Smooth muscle cell (in vitro differentiated cells): ENCODE measurements around the gene ACOT12. TPM values are rescaled to one million over a fixed set of nuclear protein-coding genes. Genes with fewer than 3 reads are reported as not detected.

Experiments
- DNase-seq: peaks from one replicate; lab custom pipeline; 2025; ENCODE audit not compliant: unreplicated experiment; lab: John Stamatoyannopoulos, UW
- H2AFZ ChIP-seq: fragments of 200-600 bp; sonication (generic); 2 replicates; pipeline ENCODE4 v1.6.0; 2016; ENCODE audit warnings: antibody characterized with exemption, low read depth, mild to moderate bottlenecking
- H3F3A ChIP-seq: fragments of 200-600 bp; sonication (generic); 2 replicates; pipeline ENCODE4 v1.6.0; 2017; ENCODE audit warnings: antibody characterized with exemption, low read depth
- H3K27ac ChIP-seq: fragments of 200-600 bp; sonication (generic); 2 replicates; pipeline ENCODE4 v1.5.1; 2016; ENCODE audit warnings: low read depth, mild to moderate bottlenecking
- H3K27me3 ChIP-seq: fragments of 200-600 bp; sonication (generic); 2 replicates; pipeline ENCODE4 v1.6.1; 2016; ENCODE audit warnings: low read depth, mild to moderate bottlenecking
- H3K36me3 ChIP-seq: fragments of 200-600 bp; sonication (generic); 2 replicates; pipeline ENCODE4 v1.5.1; 2016; ENCODE audit warnings: low read depth
- H3K4me1 ChIP-seq: fragments of 200-600 bp; sonication (generic); 2 replicates; pipeline ENCODE4 v1.5.1; 2016; ENCODE audit warnings: low read depth
- H3K4me2 ChIP-seq: fragments of 200-600 bp; sonication (generic); 2 replicates; pipeline ENCODE4 v1.6.0; 2016; ENCODE audit warnings: mild to moderate bottlenecking
- H3K4me3 ChIP-seq: fragments of 200-600 bp; sonication (generic); 2 replicates; pipeline ENCODE4 v1.5.1; 2016; ENCODE audit warnings: mild to moderate bottlenecking
- H3K79me2 ChIP-seq: fragments of 200-600 bp; sonication (generic); 2 replicates; pipeline ENCODE4 v1.6.0; 2016; ENCODE audit warnings: low read depth, mild to moderate bottlenecking
- H3K9ac ChIP-seq: fragments of 200-600 bp; sonication (generic); 2 replicates; pipeline ENCODE4 v1.6.0; 2016; ENCODE audit warnings: low read depth
- H3K9me3 ChIP-seq: fragments of 200-600 bp; sonication (generic); replicated peaks from 2 replicates; pipeline ENCODE4 v1.5.1; 2016; ENCODE audit warnings: low read depth
- H4K20me1 ChIP-seq: fragments of 200-600 bp; sonication (generic); 2 replicates; pipeline ENCODE4 v1.6.0; 2016; ENCODE audit warnings: low read depth
- CTCF ChIP-seq: fragments of 200-600 bp; sonication (generic); IDR thresholded peaks from 2 replicates; pipeline ENCODE4 v1.5.1; 2017; ENCODE audit warnings: borderline replicate concordance, mild to moderate bottlenecking, antibody characterized with exemption; ENCODE audit not compliant: insufficient read depth, poor library complexity, severe bottlenecking
- WGBS: methylation state at CpG from one replicate; pipeline ENCODE4 v1.1.7; 2016; ENCODE audit warnings: low lambda C conversion rate; 5-methylcytosine and 5-hydroxymethylcytosine counted together
- polyA plus RNA-seq: library from polyadenylated mRNA; unstranded; fragments of >200 nt; fragmentation: Nextera tagmentation; extraction: Ambion mirVana; gene quantifications from 2 replicates; pipeline ENCODE4 v1.2.1, GENCODE V29; 2016
- total RNA-seq: library from RNA; depleted of rRNA; stranded (reverse); fragments of >200 nt; gene quantifications from 2 replicates; pipeline ENCODE4 v1.2.3, GENCODE V29; 2014

ACOT12 gene
- total and polyA plus RNA-seq, 2 experiments from 2014 or later, result not detected

DNA sequence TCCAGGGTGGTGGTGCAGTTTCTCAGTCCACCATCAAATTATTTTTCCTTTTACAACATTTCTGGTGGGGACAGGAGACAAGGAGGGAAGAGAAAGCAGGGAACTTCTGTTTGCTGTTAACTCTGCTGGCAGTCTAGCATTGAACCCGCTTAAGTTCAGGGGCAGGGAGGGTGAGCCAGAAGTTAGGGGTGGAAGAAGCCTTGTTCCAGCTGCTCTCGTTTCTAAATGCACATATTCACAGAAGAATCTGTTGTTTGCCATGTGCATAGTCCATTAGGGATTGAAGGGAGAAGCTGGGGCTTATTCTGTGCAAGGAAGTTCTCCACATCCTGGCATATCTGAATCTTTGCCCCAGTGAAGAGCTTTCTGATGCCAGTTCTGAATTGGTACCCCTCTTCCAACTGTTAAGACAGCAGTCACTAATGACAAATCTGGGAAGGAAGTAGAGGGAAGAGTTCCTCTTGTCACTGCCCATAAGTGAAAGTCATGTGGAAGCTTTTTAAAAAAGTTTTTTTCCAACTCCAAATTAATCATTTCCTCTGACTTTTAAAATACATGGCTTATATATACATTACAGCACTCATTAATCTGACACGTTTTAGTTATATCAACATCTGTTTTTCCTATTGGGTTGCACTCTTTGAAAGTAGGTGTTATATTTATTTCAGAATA is 32.6 kb upstream of the ACOT12 start:
- Histone ChIP-seq H3K36me3 (no peaks in the 10 kb centered on the region), H3K9me3 (no peaks in the 10 kb centered on the region), H3K4me2 (no peak overlapping the region), H2AFZ (no peak overlapping the region), H4K20me1 (no peaks in the 10 kb centered on the region), H3K9ac (no peak overlapping the region), H3K79me2 (no peaks in the 10 kb centered on the region), H3K27me3 (no peaks in the 10 kb centered on the region), H3K4me3 (no peak overlapping the region), H3K27ac (no peak overlapping the region), H3K4me1 (peaks cover 4% of the 10 kb centered on the region), H3F3A (no peaks in the 10 kb centered on the region)
- DNase-seq, result no peak
- 78% methylated on average over 3 of the region's 3 CpGs for WGBS
- TF ChIP-seq CTCF, result no peak

- H3K4me1 ChIP-seq, result peaks cover 7% of the 10 kb centered on the region
- no peaks in the 10 kb centered on the region for H3K79me2 ChIP-seq
- TF ChIP-seq CTCF, result peak; percentile 57
- H3K27ac ChIP-seq, result no peak overlapping the region
- H3K4me2 ChIP-seq, result peak overlapping the region; percentile 32
- no peaks in the 10 kb centered on the region for H3K27me3 ChIP-seq
- 14% methylated on average over 2 of the region's 2 CpGs for WGBS
- H3F3A ChIP-seq, result no peaks in the 10 kb centered on the region
- H3K9ac ChIP-seq, result no peak overlapping the region
- no peak overlapping the region for H3K4me3 ChIP-seq
- H3K36me3 ChIP-seq, result no peaks in the 10 kb centered on the region
- no peak overlapping the region for H2AFZ ChIP-seq
- H3K9me3 ChIP-seq, result no peaks in the 10 kb centered on the region
- no peak for DNase-seq
- H4K20me1 ChIP-seq, result no peaks in the 10 kb centered on the region
Measured at GRCh38 chr5:81425569-81425968, 31.6 kb upstream of the ACOT12 start.

DNA sequence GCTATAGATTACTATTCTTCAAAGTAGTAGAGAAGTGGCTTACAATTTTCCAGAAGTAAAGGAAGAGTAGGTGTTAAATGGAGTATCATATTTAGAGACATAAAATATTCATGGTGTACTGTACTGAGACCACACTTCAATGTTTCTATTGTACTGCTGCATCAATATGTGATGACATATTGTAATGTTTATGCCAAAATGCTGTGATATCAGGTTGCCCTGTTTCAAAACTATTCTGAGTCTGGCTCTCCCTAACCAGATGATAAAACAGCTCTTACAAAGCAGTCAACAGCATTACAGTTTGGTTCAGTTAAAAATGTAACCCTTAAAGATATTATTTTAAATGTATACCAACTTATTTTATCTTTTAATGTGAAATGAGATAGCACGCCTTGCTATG is 30.8 kb upstream of the ACOT12 start:
- no peak overlapping the region for H3K9ac ChIP-seq
- no peak overlapping the region for H2AFZ ChIP-seq
- no peaks in the 10 kb centered on the region for H4K20me1 ChIP-seq
- H3K4me3 ChIP-seq, result no peak overlapping the region
- TF ChIP-seq CTCF, result no peak
- no peak for DNase-seq
- H3K79me2 ChIP-seq, result no peaks in the 10 kb centered on the region
- H3K27me3 ChIP-seq, result no peaks in the 10 kb centered on the region
- no peak overlapping the region for H3K4me2 ChIP-seq
- no peaks in the 10 kb centered on the region for H3K36me3 ChIP-seq
- 100% methylated on average over 1 of the region's 1 CpG for WGBS
- H3K4me1 ChIP-seq, result peaks cover 12% of the 10 kb centered on the region
- H3K27ac ChIP-seq, result no peak overlapping the region
- no peaks in the 10 kb centered on the region for H3F3A ChIP-seq
- no peaks in the 10 kb centered on the region for H3K9me3 ChIP-seq

DNA sequence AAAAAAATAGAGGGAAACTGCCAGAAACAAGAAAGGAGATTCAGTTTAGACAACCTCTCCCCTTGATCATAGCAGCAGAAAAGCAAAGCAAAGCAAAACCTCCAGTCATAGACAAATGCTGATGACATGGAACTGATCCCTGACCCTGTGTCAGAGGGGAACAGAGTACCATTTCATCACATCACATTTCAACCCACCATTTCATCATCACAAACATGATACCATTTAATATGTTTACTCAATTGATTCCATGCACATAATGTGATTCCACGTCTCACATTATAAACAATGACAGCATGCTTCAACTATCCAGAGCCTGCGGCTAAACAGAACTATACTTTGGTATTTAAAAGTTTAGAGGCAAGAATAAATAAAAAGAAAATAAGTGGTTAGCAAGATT is 28.7 kb upstream of the ACOT12 start:
- H3K36me3 ChIP-seq, result no peaks in the 10 kb centered on the region
- peak overlapping the region; percentile 3 for H3K4me2 ChIP-seq
- TF ChIP-seq CTCF, result no peak
- peaks cover 13% of the 10 kb centered on the region for H3K4me1 ChIP-seq
- no peak for DNase-seq
- no peaks in the 10 kb centered on the region for H3K79me2 ChIP-seq
- peak overlapping the region; percentile 70 for H3K27ac ChIP-seq
- no peaks in the 10 kb centered on the region for H3F3A ChIP-seq
- no peaks in the 10 kb centered on the region for H4K20me1 ChIP-seq
- H2AFZ ChIP-seq, result no peak overlapping the region
- H3K9me3 ChIP-seq, result no peaks in the 10 kb centered on the region
- peak overlapping the region; percentile 28 for H3K9ac ChIP-seq
- no peaks in the 10 kb centered on the region for H3K27me3 ChIP-seq
- H3K4me3 ChIP-seq, result no peak overlapping the region
- 34% methylated on average over 2 of the region's 2 CpGs for WGBS
